Measurements from ENCODE around the gene ST13.
"Not testable (repeated sequence)": the region's sequence is repeated elsewhere in the genome, so short reads cannot be mapped to it uniquely, and the experiment has no call there.

ST13 gene

DNA sequence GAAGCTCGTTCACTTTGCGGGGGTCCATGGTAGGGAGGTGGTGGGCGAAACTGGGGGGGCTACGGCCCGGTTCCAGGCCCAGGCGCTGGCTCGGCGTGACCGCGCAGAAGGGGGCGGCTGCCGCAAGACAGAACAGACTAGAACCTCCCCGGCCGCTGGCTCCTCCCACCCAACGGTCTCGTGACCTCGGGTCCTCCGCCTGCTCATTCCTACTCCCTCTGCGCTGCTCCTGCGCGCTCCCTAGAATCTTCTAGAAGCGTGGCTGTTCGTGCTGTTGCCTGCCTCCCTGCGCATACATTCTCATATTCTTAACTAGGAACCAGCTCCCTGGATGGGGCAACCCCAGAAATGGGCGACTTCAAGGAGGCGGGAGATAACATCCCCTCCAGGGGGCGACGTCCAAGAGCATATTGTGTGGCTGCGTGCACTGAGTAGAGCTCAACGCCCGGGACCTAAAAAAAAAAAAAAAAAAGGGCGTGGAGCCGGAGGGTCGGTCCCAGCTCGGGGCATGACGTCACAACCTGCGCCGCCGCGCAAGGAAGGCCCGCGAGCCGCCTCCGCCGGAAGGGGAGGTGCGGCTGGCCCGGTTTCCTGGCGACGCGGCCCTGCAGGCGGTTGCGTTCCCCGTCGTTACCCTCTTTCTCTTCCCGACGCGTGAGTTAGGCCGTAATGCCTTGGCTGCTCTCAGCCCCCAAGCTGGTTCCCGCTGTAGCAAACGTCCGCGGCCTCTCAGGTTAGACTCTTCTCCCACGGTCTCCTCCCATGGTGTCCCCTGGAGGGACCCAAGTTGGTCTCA, at the start of gene ST13, which contains the start of gene XPNPEP3:
TSS of gene ST13 (minus strand) at position 127 of the 796 bp plus-strand sequence. CDS start at position 28, 99 bp downstream.
TSS of gene XPNPEP3 (plus strand) at position 636 of the 796 bp plus-strand sequence. CDS start at position 670, 34 bp downstream.
- peak; percentile 88 for DNase-seq

DNA sequence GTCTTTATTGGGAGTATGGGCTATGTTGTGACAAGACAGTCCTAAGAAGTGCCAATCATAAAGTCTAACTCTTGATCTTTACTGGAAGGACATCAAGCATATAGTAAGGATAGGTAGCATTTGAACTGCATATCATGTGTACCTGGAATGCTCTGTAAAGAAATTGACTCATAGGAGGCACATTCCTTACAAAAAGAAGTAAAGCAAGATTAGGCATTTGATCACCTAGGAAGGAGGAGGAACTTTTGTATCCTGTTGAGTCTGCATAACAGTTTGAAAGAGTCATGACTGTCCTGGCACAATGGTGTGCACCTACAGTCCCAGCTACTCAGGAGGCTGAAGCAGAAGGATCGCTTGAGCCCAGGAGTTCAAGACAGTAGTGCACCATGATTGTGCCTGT, 47.7 kb upstream of the ST13 start:
- no peak for DNase-seq

DNA sequence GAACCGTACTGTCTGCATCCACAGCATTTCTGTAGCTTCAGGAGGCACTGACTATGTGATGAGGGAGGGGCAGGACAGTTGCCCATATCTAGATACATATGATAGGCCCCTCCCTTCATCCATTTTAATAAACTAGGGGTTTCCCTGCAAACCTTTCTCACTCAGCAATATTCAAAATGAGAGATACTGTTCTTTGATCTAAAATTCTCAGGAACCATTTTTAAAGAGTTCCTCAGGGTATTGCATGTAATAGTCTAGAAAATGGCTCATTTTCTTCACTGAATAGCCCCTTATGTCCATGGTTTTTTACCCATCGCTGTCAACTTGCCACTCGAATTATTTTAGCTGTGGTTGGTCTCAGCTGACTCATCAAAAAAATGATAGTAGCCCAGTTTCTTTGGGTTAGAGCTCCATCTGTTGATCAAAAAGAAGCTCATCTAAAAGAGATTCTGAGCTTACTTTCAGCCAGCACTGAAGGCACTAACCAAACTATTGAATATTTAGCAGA, 42.5 kb upstream of the ST13 start:
- DNase-seq, result peak; percentile 11

DNA sequence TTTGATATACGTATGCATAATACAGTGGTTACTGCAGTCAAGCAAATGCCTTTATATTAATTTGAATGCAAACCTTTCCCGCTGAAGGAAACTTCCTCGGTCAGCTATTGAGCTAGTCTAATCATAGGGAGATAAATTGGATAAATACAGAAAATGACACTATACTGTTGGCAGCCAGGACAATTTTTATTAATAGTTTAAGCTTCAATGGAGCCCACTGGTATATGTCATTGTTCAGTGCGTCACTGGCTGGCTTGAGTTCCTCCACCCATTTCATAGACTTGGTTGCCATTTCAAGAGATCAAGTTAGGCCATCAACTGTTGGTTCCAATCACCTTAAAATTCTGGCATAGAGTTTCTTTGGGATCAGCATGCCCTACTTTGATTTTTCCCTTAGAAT, 38.0 kb upstream of the ST13 start:
- DNase-seq, result no peak

DNA sequence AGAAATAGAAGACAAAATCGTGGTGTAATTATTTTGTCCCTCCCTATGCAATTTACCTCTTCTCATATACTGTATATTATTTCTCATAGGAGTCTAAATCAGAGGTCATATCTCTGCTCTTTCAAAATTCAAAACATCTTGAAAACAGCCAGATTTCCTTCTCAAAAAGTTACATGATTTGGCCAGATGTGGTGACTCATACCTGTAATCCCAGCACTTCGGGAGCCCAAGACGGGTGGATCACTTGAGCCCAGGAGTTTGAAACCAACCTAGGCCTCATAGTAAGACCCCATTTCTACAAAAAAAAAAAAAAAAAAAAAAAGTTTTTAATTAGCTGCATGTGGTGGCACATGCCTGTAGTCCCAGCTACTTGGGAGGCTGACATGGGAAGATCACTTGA, 34.4 kb upstream of the ST13 start:
- no peak for DNase-seq

DNA sequence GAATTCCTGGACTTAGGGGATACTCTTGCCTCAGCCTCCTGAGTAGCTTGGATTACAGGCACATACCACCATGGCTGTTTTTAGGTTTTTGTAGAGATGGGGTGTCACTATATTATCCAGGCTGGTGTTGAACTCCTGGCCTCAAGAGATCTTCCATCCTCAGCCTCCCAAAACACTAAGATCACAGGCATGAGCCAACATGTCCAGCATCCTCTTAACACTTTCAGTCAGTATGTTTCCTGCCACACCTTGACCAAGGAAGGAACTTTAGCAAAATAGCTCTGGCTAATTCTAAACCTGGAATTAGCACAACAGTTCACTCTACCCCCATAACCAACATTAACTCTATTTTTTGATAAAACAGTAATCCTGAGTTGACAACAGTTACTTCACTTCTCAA, 32.7 kb upstream of the ST13 start:
- DNase-seq, result no peak

DNA sequence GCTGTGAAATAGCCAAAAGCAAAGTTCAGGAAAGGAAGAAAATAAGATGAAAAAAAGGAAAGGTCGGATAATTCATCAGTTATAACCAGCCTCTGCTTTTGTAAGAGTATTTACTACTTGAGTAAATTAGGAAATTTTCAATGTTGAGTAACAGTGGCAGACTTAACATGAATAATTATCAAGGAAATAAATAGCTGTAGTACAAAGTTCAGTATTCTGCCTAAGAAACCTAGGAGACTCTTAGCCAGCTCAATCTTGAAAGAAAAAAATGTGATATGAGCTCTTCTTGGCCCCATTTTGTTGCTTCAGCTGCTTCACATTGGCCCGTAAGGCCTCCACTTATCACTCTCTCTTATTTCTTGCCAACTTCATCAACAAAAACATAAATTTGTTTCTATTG, 22.5 kb upstream of the ST13 start:
- no peak for DNase-seq

DNA sequence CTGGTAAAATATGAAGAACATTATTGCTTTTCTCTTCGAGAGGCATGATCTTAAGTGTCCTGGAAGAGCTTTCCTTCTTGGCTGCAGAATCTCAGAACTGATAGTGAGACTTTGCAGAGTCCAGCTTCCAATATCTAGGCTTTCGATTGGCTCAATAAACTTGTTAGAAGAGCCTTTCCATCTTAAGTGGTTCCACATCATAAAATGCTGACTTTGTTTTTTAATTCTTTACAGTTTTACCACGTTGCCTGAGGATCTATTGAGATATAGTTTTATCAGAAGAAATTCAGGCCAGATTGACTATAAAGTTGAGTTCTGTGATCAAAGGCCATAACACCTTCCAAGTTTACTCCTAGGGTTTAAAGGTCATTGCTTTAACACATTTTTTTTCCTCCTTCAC, 21.0 kb upstream of the ST13 start:
- no peak for DNase-seq

DNA sequence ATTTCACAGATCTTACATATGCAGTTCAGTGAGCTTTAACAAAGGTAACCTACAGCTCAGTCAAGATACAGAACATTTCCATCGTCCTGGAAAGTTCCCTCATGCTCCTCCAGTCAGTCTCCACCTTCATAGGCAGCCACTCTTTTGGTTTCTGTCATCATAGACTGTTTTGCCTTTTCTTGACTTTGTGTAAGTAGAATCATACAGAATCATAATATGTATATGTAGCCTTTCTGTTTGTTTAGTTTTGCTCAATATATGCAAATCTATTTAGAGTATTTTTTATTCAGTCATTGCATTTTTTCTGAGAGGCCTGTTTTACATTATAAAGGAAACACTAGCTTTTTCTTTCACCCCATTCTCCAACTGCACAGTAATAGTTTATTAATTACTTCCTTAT, 20.5 kb upstream of the ST13 start:
- DNase-seq, result no peak

DNA sequence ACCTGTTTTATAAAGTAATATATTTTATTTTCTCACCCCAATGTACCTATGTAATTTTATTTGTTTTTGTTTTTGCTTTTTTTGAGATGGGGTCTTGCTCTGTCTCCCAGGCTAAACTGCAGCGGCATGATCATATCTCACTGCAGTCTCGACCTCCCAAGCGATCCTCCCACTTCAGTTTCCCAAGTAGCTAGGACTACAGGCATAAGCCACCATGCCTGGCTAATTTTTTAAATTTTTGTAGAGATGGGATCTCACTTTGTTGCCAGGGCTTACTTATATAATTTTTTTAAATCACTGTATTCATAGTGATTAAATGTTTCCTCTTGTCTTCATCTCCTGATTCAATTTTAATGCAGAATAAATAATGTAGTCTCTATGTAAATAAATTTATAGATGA, 18.7 kb upstream of the ST13 start:
- no peak for DNase-seq

DNA sequence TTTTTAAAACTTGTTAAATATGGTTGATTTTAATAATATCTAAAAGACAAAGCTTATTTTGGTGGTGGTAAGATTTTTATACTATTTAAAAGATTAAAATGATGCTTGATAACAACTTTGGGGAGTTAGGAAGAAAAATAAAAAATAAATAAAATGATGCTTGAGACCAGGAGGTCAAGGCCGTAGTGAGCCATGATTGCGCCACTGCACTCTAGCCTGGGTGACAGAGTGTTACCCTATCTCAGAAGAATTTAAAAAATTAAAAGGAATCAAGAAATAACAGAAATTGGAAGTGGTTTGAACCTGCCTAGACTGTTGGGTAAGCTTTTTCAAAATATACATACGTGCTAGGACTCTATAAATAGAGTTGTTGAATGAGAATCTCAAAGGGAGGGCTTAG, 17.6 kb upstream of the ST13 start:
- no peak for DNase-seq

DNA sequence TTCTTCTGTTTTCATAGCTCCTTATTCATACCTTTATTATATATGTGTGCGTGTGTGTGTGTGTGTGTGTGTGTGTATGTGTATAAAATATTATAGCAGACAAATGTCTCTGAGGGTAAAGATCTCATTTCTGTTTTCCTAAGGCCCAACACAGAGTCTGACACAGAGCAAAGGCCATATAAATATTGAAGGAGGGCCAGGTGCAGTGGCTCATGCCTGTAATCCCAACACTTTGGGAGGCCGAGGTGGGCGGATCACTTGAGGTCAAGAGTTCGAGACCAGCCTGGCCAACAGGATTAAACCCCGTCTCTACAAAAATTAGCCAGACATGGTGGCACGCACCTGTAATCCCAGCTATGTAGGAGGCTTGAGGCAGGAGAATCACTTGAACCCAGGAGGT, 11.9 kb upstream of the ST13 start:
- DNase-seq, result not testable (repeated sequence)

DNA sequence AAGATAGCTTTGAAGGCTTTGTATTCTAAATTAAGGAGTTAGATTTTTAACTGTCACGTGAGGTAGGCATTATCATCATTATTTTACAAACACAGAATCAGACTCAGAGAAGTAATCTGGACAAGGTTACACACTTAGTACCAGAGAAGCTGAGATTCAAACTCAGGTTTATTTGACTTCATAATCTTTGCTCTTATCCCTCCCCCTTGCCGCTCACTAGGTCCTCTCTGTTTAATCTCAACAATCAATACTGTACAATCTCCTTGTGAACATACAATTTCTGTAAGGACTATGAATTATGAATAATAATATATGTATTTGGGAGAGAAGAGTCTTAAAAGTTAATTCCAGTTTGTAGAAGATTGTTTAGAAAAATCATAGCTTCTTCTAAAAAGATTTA, 10.7 kb upstream of the ST13 start:
- DNase-seq, result no peak

DNA sequence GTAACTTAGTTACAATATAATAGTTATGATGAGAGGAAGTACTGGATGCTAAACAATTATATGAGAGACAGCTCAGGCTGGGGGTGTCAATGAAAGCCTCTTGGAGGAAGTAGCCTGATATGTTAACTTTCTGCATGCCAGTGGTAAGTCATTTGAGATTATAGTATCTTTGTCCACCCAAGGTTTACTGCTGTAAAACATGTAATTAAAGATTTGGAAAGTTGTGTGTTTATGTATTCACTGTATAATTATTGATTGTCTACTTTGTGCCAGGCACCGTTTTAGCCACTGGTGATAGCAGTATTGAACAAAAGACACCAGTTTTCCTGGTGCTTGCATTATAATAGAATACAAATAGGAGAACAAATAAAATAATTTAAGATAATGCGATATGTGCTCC, 6.1 kb upstream of the ST13 start:
- DNase-seq, result no peak

DNA sequence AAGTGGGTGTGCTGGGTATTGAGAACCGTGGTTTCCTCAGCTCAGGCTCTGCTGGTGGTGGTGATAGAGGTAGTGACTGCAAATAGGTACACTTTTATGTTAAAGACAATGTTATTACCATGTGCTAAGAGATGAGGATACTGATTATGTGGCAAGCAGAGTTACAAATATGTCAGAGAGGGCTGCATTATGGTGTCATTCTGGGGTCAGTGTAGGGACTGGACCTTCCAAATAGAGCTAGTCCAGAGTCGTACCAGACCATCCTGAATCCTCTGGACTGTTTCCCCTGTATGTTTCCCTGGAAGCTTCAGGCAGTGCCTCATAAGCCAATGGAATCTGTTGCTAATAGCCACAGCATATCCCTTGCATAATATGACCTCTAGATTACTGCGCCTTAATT, 5.6 kb upstream of the ST13 start, which contains the start of gene DNAJB7:
TSS of gene DNAJB7 (minus strand) at position 101 of the 400 bp plus-strand sequence. CDS start 119 bp downstream, outside the sequence.
- DNase-seq, result no peak

DNA sequence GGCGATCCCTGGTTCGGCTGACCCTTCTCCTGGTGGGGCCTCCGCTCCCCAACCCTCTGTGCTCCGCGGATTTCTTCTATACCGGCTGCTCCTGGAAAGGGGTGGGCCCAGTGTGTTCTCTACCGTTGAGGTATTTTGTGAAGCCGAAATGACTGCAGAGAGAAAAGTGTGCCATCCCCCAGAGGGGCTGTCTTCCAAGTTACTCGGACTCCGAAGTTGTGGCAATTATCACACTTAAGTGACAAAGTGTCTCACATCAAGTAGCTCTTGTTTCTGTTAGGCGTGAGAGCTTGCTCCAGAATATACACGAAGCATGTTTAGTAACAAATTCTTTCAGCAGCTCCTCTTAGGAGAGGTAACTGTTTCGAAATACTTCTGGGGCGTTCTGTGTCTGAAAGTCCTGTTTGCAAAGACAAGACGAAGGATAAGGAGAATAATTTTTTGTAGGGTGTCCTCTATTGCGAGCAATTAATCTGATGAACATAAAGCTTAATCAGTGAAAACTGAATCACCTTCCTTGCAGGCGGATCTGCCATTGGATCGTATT, 943 bp upstream of the ST13 start:
- no peak for DNase-seq

DNA sequence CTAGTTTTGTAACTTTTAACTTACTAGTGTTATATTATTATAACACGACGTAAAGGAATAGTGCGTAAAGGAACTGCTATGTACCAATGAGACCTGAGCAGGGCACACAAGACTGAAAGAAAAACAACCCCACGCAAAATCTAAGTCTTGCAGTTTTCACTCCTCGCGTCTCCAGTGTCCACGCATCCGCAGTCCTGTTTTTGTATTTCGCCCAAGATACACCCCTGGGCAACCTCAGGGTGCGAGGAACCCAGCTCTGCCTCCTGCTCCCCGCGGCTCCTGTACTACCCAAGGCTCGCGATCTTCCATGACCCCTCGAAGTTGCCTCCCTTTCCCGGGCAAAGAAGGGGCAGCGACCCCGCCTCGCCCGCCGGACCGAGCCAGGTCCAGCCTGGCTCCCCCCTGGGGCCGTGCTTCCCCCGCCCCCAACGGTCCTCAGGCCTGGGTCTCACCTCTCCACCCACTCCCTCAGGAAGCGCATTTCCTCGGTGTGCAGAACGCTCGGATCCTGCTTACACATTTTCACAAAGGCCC, 393 bp downstream of the ST13 start:
- DNase-seq, result no peak

DNA sequence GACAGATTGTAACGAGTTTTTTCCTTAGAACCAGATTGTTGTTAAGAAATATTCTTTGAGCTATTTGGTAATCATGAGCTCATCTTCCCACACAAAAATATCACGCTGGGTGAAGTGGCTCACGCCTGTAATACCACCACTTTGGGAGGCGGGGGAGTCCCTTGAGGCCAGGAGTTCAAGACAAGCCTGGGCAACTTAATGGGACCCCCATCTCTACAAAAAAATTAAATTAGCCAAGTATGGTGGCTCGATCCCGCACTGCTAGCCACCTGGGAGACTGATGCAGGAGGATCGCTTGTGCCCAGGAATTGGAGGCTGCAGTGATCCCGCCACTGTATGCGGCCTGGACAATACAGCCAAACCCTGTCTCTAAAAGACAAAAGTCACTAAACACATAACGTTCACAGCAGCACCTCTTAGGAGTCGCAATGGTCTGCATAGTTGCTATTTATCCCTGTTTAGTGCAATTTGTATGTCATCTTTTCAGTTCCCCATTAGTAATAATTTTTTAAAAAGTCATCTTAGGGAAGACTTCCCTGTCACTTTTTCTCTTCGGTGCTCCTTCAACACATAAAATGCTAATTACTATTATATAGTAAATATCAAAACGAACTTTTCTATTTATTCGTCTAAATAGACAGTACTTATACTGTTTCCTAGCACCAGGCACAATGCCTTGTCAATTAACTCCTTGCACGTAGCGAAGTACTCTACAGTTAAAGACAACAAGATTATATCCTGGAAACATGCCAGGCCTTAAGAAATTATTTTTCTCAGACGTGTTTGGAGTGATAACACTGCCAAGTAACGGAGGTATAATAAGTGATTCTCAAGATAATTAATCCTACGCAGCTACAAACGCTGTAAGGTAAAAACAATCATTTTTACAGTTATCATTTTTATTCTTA, 1.1 kb downstream of the ST13 start:
- DNase-seq, result no peak

DNA sequence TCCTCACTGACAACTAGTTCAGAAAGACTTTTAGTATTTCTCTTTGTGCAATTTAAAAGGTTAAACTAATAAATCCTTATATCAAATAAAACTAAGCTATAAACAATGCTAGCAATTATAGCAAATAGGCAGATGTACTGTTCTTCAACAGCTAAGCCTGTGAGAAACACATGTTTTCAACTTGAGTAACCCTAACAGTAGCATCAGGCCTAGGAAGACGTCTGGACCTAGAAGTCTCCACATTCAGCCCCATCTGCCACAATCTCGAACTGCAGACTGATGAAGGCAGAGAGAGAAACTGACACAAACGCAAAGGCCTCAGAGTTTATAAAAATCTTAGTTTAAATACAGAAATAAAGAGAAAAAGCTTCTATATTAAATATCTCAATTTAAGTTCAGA, 2.5 kb downstream of the ST13 start:
- DNase-seq, result no peak

DNA sequence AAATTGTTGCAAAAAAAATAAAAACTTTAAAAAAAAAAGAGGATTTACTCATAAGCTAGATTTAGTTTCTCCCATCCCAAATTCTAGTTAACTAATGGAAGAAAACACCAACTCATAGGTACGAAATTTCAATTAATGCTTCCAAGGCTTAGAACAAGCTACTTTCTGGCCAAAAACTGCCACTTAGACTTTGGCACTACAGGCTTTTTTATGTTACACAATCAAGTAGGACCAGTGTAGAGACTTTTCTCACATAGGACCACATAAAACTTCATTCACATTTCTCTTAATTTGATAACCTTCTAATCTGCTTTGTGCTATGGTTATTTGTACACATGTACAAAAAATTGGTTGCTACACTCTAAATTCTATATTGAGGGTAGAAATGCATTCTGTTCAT, 3.1 kb downstream of the ST13 start:
- DNase-seq, result no peak

DNA sequence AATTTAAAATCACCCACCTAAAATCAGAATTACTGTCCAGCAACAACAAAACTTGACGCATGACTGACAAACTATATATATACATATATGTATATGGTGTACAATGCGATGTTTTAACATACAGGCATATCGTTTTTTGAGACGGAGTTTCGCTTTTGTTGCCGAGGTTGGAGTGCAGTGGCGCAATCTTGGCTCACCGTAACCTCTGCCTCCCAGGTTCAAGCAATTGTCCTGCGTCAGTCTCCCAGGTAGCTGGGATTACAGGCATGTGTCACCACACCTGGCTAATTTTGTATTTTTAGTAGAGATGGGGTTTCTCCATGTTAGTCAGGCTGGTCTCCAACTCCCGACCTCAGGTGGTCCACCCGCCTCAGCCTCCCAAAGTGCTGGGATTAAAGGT, 10.6 kb downstream of the ST13 start:
- DNase-seq, result not testable (repeated sequence)

DNA sequence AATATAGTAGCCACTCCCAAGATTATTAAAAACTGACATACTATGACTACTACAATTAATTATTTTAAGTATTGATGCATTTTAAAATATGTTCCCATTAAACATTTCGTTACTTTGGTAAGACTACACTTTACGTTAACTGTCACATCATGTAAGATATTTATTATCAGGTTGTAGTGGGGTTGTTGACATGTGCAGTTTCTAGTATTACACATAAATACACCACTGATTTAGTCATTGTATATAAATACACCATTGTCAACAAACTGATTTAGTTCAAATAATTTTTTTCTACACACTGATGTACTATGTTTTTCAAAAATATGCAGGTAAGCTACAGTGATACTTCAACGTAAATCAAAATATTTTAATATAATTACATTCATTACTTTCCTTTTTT, 11.5 kb downstream of the ST13 start:
- DNase-seq, result no peak

DNA sequence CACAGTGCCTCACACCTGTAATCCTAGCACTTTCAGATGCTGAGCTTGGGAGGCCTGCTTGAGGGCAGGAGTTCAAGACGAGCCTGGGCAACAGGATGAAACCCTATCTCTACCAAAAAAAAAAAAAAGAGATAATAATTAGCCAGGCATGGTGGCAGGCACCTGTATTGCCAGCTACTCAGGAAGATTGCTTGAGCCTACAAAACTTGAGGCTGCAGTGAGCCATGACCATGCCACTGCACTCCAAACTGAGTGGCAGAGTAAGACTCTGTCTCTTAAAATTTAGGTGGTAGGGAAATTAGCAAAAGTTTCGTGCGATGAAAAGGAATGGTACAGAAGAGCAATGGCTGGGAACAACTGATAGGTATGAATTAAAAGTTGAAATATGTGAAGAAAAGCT, 18.0 kb downstream of the ST13 start:
- DNase-seq, result no peak
